Bone marrow (tissue), 2 donors: ENCODE data around the gene GRIPAP1.

Source experiments
- DNase-seq, 2 donors: peaks; one replicate each; lab custom pipeline; 2025; lab: John Stamatoyannopoulos, UW

GRIPAP1 gene

DNA sequence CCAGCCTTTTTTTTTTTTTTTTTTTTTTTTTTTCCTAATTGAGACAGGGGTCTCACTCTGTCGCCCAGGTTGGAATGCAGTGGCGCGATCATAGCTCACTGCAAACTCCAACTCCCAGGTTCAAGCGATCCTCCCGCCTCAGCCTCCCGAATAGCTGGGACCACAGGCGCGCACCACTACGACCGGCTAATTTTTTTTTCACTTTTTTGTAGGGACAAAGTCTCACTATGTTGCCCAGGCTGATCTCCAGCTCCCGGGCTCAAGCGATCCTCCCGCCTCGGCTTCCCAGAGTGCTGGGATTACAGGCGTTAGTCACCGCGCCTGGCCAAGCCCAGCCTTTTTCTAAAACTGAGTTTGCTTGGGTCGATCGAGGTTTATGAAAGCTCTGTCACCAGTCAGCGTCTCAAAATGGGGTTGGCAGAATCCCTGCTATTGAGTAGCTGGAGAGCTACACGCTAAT lies 43.4 kb downstream of the GRIPAP1 start:
- DNase-seq, result peak in 1 of 2 donors; percentile 19

DNA sequence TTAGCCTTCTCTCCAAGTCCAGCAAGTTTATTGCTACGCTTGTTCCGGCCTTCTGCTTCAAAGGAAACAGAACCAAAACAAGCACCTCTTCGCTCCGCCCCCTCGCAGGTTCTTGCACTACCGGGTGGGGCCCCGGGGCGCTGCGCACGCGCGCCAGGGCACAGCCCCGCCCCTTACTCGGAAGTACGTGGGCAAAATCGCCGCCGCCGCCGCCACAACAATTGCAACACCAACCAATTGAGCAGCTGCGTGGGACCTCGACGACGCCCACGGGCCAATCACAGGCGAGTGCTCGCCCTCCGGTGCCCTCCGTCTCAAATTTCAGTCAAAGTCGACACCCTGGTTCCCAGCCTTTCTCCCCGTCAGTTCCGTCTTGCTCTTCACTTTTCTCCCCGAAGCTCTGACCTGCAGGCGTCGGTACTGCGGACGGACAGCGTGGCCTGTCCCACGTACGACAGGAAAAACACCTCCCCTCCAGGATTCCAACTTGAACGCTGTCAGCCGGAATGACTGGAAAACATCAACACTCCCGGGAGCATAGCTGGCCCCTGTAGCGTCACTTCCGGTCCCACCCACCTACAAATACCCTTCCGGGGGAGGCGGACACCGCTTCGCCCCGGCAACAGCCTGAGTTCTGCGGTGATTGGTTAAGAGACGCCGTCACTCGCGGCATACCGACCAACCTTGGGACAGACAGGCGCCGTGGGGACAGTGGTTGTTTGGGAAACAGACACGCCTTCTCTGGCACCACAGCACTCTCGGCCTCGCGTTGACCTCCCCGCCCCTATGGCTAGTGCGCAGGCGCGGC lies 44.0 kb downstream of the GRIPAP1 start:
- peak; percentile 83 to 88 for DNase-seq

DNA sequence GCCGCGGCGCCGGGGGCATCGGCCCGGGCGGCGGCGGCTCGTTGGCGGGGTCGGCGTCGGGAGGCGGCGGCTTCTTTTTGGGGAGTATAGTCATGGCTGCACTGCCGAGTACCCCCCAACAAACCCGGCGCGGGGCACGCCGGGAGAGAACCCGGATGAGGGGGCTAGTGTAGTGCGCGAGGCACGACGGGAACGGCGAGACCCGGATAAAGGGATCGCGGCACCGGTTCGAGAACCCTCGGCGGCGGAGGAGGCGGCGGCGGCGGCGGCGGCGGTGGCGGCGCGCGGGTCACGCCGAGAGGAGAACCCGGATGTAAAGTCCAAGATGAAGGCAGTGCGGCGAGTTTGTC lies 44.6 kb downstream of the GRIPAP1 start, which contains the start of gene OTUD5:
Gene OTUD5, minus strand, starts transcription at position 131 of the 350 bp plus-strand sequence. Its CDS starts 37 bp downstream, at position 94.
- DNase-seq, result peak in 1 of 2 donors; percentile 50

DNA sequence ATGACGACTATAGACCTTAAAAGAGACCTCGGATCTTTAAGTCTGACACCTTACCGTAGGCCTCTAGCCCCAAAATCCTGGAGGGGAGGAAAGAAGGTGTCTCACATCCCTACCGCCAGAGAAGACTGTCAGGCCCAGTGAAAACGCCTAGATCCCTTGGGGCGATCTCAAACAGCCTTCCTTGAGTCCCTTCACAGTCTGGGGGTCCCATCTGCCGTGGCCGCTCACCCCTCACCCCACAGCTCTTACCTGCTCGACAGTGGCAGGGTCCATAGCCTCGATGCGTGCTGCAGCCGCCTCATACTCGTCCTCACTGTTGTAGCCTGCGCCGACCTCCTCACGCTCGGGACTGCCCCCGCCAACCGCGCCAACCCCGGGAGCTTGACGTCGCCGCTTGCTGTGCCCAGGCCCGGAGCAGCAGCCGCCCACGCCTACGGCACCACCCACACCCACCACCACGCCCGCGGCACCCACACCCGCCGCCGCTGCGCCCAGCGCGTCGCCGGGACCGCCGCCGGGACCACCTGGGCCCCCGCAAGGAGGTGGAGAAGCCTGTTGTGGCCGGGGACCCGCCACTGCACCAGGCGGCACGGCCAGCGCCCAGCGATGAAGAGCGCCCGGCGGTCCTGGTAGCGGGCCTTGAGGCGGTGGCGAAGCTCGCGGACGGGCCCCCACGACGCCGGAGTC lies 45.2 kb downstream of the GRIPAP1 start:
- DNase-seq, result no peak

DNA sequence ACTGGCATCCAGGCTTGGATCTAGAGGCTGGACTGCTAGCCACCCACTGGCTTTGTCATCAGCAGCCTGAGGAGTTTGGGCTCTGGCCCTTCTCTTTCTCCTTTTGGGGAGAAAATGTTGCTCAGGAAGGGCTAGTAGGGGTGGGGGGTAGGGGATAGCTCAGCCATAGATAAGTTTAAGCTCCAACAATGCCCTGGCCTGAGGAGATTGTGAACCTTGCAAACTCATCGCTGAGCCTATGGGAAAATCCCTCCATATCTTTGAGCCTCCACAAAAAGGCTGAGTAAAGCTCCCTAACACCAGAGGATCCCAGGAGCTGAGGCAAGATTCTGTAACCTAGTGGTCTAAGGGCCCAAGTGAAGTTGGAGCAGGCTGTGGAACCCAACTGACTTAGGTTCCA lies 53.5 kb downstream of the GRIPAP1 start:
- no peak for DNase-seq

DNA sequence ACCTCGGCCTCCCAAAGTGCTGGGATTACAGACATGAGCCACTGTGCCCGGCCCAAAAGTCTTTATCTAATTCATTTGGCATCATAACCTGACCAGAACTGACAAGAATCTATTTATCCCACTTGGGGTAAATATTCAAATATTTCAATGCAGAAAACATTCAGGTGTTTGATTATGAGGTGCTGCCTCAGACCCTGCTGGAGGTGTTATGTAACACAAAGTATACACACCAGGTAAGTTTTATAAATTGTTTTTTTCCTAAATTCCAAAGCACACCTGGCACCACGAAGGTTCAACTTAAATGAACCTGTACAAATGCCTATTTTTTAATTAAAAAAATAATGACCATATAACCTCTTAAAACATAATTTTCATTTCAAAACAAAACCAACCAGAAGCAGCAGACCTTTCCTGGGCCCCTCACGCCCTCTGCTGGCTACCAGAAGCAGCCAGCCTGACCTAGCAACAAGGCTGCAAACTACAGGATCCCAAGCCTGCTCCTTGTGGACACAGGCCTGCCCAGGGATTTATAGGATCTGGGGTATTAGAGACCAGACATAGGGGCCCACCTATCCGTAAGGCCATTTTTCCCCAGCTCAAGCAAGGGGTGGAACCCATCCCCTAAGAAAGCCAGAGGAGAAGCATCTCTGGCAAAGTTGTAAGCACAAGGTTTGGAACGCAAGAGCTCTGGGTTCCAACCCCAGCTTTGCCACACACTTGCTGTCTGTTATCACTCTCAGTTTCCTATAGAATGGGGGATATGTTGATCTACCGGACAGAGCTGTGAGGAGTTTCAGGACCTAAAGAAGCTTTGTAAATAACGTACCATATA lies 56.3 kb downstream of the GRIPAP1 start:
- DNase-seq, result no peak

DNA sequence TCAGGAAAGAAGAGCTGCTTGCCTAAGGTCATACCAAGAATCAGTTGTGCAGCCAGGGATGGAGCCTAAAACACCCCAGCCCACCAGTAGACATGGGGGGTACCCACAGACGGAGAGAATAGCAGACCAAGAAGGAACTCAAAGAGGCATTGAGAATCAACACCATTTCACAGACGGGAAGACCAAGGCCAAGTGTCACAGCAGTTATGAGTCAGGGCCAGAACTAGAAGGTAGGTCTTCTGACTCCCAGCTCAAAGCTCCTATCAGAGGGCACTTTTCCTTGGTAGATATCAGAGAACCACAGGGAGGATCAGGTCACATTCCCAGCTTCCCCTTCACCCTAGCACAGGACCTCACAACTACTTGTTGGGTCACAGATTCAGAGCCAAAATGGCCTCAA lies 59.2 kb downstream of the GRIPAP1 start:
- DNase-seq, result no peak

DNA sequence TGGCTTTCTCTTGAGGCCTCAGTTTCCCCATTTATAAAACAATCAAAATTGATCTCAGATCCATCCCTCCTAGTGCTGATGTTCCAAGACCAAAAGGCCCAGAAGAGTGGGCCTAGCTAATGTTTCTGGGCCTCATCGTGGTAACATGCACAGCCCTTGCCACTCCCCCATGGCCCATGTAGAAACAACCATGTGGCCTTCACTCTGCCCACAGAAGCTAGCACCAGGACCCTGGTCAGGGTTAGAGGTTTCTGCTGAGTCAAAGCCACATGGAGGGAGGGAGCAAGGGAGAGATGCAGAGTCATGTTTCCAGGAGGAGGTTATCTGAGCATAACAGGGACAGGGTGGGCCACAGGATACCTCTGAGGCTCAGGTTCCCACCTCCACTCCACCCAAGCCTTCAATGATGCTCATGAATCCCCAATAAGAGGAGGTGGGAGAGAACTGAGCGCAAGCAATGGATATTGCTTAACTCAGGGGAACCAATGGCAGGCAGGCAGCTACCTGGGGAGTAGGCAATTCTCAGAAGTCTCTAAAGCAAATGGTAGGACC lies 61.6 kb downstream of the GRIPAP1 start:
- no peak for DNase-seq

DNA sequence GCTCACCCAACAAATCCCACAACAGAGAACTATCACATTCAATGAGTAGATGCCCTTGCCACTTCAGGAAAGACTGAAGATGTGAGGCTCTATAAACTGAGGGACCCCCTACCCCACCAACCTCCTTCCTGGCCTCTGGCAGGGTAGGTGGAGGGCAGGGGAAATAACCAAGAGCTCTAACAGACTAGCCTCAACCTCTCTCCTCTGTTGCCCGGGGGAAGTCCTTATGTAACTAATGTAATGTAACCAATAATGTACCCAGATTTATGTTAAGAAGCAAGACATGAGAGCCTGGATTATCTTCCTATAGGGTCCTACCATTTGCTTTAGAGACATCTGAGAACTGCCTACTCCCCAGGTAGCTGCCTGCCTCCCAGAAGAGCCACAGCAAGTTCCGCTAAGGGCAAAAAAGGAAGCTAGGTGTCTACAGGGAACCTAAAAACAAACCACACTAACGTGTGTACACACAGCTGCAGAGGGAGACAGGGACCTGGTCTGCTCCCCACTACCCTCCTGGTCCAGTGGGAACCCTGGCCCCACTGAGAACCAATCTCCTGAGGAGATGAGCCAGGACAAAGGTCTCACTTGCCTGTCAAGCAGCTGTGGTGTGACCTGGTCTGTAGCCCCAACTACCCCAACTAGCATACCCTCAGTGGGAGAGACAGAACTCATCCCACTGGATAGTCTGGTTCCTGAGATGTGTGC lies 62.4 kb downstream of the GRIPAP1 start:
- no peak for DNase-seq

DNA sequence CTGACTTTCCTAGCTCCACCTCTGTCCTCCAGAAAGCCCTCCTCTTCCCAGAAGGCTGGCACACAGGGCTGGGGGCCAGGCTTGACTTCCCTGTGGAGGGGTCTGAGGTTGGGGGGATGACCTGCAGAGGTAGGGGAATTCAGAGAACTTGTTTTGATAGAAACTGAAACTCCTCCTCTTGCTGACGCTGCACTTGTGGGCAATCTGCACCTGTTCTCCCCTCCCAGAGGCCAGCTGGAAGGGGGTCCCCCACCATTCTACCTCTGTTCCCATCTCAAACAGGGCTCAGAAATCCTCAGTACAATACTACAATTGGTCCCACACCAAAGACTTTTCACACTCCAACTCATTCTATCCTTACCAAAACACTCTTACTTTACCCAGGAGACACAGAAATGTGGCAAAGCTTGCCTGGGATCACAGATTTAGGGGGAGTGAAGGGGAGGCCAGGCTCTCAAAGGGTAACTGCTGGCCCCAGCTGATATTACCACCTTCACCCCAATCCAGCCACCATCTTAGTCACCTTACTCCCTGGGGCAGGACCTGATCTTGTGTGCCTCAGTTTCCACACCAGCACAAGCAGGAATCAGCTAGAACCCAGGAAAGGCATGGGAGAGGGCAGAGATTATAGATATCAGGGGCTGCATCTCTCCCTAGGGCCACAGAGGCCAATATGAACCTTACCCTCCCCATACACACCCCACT lies 63.2 kb downstream of the GRIPAP1 start:
- DNase-seq, result no peak

DNA sequence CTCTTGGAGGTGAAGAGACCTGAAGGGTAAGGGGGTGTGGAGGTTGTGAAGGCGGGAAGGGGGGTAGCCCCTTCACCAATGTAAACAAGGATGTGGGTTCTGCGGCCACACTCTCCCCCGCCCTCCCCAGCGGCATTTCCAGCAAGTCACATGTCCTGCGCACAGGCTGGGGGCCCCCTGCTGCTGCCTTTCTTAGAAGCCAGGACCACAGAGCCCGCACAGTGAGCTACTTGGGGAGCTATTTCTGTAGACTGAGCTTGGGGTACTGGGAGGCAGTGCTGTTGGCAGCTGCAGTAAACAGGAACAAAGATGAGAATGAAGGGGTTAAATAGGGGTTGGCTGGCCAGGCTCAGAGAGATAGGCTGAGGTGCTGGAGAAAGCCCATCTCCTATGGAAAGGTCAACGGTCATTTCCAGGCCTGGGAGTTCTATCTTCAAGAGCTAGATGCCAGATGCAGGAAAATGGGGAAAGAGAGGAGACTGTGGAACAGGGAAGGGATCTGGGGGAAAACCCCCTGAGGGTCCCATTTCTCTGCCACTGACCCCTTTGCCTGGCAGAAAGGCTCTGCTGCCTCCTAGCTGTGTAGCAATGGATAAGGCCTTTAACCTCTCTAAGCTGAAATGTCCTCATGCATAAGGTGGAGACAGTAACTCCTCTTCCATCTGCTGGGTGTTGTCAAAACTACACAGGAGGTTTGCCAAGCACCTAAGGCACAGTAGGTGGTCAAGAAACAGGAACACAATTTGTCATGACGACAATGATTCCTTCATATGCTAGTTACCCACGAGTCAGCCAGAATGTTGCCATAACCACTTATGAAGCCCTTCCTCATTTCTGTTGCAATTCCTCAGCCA lies 64.8 kb downstream of the GRIPAP1 start:
- DNase-seq, result peak; percentile 15 to 55

DNA sequence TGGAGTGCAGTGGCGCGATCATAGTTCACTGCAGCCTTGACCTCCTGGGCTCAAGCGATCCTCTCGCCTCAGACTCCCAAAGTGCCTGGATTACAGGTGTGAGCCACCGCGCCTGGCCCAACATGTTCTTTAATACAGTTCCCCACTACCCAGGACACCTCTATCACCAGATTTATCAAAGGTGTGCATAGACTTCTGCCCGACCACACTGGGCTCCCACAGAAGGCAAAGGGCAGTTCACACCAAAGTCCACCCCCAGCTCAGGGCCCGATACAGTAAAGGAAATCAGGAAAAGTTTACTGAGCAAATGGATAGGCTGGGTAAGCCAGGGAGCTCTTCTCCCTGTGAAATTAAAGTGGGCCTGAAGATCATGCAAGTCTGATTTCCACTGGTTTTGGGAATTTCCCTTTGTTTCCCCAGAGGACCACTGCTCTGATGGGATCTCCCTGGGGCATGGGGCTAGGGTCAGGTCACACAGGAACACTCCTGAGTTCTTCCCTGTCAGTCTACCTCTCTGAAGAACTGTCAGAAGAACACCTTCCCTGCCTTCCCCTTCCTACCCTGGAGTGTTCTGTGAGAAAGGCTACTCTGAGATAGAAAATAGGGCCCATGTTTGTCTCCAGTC lies 65.5 kb downstream of the GRIPAP1 start:
- DNase-seq, result no peak

DNA sequence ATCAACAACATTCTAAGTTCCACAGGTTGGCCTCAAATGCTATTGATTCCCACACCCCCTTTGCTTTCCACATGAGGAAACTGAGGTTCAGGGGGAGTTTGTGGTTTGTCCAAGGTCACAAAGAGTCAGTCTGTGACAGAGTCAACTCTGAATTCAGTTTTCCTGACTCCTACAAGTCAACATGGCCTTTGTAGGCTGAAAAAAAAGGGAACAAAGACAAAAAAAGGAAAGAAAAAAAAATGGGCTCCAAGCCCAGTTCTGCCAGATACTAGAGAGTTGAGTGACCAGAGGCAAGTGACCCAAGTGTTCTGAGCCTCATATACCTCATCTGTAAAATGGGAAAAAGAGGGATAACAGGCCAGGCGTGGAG lies 66.8 kb downstream of the GRIPAP1 start:
- no peak for DNase-seq

DNA sequence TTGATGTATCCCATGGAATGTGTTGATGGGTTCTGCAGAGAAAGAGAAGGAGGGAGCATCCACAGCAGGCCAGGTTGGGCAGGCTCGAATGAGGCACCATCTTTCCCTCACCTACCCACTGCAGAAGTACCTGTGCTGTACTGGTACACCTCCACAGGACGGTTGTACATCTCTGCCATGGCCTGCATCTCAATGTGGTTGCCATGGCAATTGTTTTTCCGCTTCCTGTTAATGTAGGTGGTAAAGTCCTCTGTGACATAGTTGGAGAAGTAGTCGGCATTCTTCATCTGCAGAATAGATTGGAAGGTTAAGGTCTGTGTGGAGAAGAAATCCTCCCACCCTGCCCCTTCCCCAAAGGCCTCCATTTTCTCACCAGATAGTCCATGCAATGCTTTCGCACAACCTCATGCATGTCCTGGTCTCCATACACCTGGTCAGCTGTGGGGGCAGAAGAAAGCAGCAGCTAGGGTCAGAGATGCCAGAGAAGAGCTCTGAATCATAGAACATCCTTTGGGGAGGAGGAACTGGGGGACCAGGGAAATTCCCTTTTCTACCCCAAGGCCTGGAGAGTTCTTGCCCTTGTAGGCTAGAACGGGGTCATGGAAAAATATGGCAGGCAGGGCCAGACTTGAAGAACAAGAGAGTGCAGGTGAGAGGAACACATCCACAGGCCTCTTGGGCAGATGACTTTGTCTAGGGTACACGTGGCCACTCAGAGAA lies 67.3 kb downstream of the GRIPAP1 start:
- no peak for DNase-seq

DNA sequence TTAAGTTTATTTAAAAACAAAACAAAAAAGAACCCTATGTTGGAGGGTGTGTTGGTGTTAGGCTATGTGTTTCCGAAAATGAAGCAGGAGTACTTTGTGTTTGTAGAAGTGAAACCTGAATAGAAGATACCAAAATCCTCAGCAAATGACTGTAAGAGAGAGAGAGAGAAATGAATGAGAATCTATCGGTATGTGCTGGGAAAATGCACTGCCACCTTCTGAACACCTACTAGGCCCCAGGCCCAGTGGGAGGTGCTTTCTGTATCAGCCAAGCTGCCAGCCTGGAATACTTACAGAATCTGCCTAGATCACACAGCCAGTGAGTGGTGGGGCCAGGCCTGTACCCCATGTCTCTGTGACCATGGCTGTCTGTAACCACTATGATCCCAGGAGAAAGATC lies 68.3 kb downstream of the GRIPAP1 start:
- DNase-seq, result no peak

DNA sequence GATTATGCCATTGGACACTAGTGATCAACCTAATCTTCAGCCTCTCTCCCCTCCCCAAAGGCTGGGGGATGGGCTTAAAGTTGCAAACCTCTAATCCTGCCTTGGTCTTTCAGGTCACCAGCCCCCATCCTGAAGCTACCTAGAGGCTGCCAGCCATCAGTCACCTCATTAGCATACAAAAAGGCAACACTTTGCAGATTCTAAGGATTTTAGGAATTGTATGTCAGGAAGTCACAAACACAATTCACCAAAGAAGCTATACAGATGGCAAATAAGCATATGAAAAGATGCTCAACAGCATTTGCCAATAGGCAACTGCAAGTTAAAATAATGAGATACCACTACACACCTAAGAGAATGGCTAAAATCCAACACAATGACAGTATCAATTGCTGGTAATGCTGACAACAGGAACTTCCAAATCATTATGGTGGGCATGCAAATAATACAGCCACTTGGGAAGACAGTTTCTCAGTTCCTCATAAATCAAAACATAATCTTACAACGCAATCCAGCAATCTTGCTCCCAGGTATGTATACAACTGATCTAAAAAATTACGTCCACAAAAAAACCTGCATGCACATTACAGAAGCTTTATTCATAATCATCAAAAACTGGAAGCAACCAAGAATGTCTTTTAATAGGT lies 74.2 kb downstream of the GRIPAP1 start:
- no peak for DNase-seq

DNA sequence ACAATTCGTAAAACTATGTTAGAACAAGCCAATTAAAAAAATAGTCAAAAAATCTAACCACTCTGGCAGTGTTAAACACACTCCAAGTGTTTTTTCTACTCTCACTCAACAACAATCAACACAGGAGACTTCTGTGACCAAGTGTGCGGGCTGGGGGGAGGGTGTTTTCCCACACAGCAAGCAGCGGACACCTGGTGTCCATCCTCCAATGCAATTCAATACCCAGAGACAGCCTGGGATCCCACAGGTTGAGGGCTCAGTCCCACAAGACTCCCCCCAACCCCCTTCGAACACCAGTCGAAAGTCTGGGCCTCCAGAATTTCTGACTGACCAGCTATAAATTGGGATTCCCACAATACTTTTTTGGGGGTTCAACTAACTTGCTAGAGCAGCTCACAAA lies 74.9 kb downstream of the GRIPAP1 start:
- DNase-seq, result no peak

DNA sequence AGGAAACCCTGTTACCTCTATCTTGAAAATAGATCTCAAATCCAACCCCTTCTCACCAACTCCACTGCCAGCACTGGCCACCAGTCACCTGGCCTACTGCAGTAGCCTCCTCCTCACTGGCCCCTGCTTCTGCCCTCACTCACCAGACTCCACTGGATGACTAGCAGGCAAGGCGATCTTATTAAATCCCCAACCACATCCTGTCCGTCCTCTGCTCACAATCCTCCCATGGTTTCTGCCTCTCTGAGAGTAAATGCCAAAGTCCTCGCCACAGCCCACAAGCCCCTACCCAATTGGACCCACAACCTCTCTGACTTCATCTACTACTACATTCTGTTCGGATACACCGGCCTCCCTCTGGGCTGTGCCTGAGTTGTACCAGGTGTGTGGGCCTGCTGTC lies 77.8 kb downstream of the GRIPAP1 start:
- no peak for DNase-seq
